ENCODE measurements around the gene WDR18. TPM values are rescaled to one million over a fixed set of nuclear protein-coding genes. Genes with fewer than 3 reads are reported as not detected.

Gene WDR18
- polyA plus RNA-seq, 1 of the 3 experiments (the other 2 are of a cell fraction) = 47.9 TPM

GRCh38 chr19:964116-964520 is 20.0 kb upstream of the WDR18 start:
- H3K27me3 ChIP-seq (ENCODE audit: insufficient read depth) = no peaks in the 10 kb centered on the region
- no peaks in the 10 kb centered on the region for H3K4me1 ChIP-seq (ENCODE audit: control insufficient read depth in 1 of 2, insufficient read depth in 2 of 2, low read depth in 1 of 2, low read length in 1 of 2)
- H3K36me3 ChIP-seq (replicated peaks in 1 of 2; ENCODE audit: control insufficient read depth in 1 of 2, insufficient read depth in 2 of 2, low read length in 1 of 2) = peaks cover 16 to 19% of the 10 kb centered on the region in 2 experiments
- no peaks in the 10 kb centered on the region for H3K9me3 ChIP-seq
- CTCF ChIA-PET = interaction anchor here (1.1 to 1.2 kb wide), 2 partner anchors 8 to 20 kb away, joined by 3 to 5 read pairs; partner anchors contain the start of gene WDR18
- no peak overlapping the region for H3K4me3 ChIP-seq (ENCODE audit: low read depth in 2 of 2, low read length in 1 of 2)
- peaks cover 6% of the 10 kb centered on the region for H3F3A ChIP-seq (replicated peaks; ENCODE audit: insufficient read depth)
- H3K79me2 ChIP-seq (ENCODE audit: insufficient read depth) = no peaks in the 10 kb centered on the region
- DNase-seq = no peak
- H3K9me2 ChIP-seq = no peaks in the 10 kb centered on the region
- no peak overlapping the region for H3K9ac ChIP-seq
- 91% methylated on average over 11 of the region's 16 CpGs for WGBS (ENCODE audit: low lambda C conversion rate)
- no peak overlapping the region for H2AFZ ChIP-seq (ENCODE audit: low read depth)
- TF ChIP-seq GATA2 (CRISPR knock-in tag; IDR thresholded peaks at IDR 0.05) (no peak), MXI1 (IDR thresholded peaks at IDR 0.05; ENCODE audit: low read depth, low read length) (no peak), CHD2 (IDR thresholded peaks at IDR 0.05; ENCODE audit: low read length, partially characterized antibody) (no peak), ZBTB33 (IDR thresholded peaks at IDR 0.05; ENCODE audit: borderline replicate concordance, low read depth) (no peak), RXRA (IDR thresholded peaks at IDR 0.05; ENCODE audit: borderline replicate concordance, low read depth) (no peak), FOSL2 (IDR thresholded peaks at IDR 0.05; ENCODE audit: borderline replicate concordance, low read depth) (no peak), FOXJ3 (CRISPR knock-in tag; IDR thresholded peaks at IDR 0.05) (no peak), TAF1 (IDR thresholded peaks at IDR 0.05; ENCODE audit: borderline replicate concordance, low read depth, low read length) (no peak), POLR2AphosphoS5 (IDR thresholded peaks at IDR 0.05; ENCODE audit: low read depth, low read length) (no peak), JUND (IDR thresholded peaks at IDR 0.05) (no peak), NRF1 (IDR thresholded peaks at IDR 0.05; ENCODE audit: low read depth, low read length) (no peak), USF2 (IDR thresholded peaks at IDR 0.05; ENCODE audit: borderline replicate concordance, low read depth, low read length) (no peak), EP300 (IDR thresholded peaks at IDR 0.05; ENCODE audit: borderline replicate concordance in 1 of 2, low read depth in 1 of 2, low read length in 1 of 2) (no peak), ELF1 (IDR thresholded peaks at IDR 0.05) (no peak)
- TF ChIP-seq, protein P1, sequence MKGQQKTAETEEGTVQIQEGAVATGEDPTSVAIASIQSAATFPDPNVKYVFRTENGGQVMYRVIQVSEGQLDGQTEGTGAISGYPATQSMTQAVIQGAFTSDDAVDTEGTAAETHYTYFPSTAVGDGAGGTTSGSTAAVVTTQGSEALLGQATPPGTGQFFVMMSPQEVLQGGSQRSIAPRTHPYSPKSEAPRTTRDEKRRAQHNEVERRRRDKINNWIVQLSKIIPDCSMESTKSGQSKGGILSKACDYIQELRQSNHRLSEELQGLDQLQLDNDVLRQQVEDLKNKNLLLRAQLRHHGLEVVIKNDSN (IDR thresholded peaks at IDR 0.05; ENCODE audit: borderline replicate concordance, low read depth) = no peak
- no peak overlapping the region for H3K27ac ChIP-seq (ENCODE audit: low read depth in 2 of 2, low read length in 1 of 2)
- POLR2A ChIA-PET = no interaction called here
- no peak overlapping the region for H3K4me2 ChIP-seq
- no peaks in the 10 kb centered on the region for H4K20me1 ChIP-seq (ENCODE audit: insufficient read depth)

Data from SK-N-SH (cell line).